Activated CD4-positive, alpha-beta T cell treated with anti-CD3 and anti-CD28 coated beads, Interleukin-2, Interleukin-4, amounts not matched to agents 100 ng/mL and 50 ng/mL, durations not matched to agents 16 hours and 8 hours (primary cell): ENCODE data around the gene PREB.
"Not testable (repeated sequence)": the region's sequence is repeated elsewhere in the genome, so short reads cannot be mapped to it uniquely, and the experiment has no call there.

Experiments
- DNase-seq: peaks from one replicate; pipeline ENCODE4 v3.0.0-alpha.2; 2020; ENCODE audit warnings: low spot score

PREB gene

GRCh38 chr2:27127883-27128667 lies 6.4 kb downstream of the PREB start:
- no peak for DNase-seq

DNA sequence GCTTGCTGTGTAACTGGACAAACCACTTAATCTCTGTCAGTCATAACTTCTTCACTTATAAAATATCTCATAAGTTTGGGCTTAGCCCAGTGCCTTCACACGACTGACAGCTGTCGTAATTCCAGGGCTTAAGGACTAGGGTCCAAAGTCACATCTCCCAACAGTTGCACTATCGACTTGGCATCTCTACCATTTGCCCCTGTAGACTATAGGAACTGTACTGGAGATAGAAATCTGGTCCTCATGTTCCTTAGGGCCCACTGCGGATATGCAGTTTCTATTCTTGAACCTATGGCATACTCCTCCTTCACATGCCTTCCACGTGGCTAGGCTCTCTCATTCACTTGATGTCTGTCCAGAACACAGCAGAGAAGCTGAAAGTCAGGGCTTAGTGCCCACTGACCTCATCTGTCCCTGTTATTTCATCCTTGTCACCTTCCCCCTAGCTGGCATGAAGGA lies 8.2 kb downstream of the PREB start:
- no peak for DNase-seq

DNA sequence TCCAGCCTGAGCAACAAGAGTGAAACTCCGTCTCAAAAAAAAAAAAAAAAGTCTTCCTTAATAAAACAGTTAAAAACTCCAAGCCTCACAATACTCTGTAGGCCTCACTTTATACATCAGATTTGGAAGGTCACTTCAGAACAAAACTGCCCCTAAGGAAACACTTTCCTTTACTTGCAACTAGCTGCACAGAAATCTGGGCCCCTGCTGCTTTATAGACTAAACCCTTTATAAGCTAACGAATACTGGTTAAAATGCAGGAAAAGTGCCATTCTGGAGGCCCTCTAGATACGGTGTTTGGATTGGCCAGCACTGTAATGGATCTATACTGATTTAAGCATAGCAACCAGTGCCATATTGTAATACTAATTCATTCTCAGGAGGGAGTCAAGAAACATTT lies 9.3 kb downstream of the PREB start:
- no peak for DNase-seq

DNA sequence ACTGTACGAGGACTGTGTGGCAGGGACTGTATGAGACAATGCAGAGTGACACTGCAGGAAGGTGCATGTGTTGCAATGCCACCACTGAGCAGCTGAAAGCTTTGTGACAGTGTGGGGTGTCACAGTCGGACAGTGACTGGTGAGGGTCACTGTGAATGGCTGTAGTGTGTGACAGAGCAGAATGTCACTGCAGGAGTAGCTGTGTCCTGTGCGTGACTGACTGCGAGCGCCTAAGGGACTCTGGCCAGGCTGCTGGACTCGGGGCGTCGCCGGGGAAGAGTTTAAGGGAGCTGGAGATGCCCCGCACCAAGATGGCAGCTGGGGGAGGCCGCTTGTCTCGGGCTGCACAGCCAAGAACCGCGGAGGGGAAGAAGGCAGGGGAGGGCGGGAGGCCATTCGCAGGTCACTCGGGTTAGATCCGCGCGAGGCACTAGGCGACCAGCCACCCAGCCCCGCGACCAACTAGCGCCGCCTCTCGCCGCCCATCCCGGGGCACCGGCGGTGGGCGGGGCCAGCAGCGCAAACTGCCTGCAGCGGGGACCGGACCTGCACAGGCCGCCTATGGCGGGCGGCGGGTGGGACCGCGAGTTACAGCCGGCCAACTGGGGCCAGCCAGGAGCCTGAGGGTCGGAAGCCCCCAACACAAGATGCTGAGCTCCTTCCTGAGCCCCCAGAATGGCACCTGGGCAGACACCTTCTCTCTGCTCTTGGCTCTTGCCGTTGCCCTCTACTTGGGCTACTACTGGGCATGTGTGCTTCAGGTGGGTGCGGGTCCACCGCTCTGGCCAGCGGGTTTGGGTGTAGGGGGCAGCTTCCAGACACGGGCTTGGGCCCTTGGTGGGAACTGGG lies 10.9 kb downstream of the PREB start, which contains the start of gene ABHD1:
ABHD1 (plus strand) TSS at position 514 of the 849 bp plus-strand sequence; CDS start at position 648, 134 bp downstream.
- peak; percentile 28 for DNase-seq

DNA sequence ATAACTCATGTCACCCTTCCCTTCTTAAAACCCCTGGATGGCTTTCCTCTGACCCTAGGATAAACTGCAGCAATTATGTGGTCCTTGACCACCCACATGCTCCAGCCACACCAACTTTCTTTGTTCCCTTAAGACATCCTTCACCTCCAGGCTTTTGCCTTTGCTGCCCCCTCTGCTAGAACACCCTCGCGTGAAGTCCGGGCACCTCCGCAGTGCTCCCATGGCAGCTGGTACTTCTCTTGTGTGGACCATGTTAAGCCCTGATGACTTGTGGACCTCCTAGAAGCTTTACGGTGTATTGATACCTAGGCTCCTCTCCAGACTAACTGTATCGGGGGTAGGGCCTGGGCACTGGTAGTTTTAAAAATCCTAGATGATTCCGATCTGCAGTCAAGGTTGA lies 11.6 kb downstream of the PREB start:
- no peak for DNase-seq

- DNase-seq, result no peak
Measured at GRCh38 chr2:27121906-27122305, 12.5 kb downstream of the PREB start.

DNA sequence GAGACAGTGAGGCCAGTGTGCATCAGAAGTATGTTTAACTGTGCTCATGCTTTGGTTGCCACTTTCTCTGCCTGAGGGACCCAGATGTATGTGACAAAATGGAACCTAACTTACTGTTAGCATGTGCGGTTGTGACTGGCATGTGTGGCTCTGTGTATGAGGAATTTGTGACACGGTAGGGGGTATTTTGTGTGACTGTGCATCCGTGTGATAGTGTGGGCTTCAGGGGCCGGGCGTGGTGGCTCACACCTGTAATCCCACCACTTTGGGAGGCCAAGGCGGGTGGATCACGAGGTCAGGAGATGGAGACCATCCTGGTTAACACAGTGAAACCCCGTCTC lies 15.1 kb downstream of the PREB start:
- DNase-seq, result not testable (repeated sequence)

GRCh38 chr2:27118525-27119329 lies 15.7 kb downstream of the PREB start, which contains the start of gene CGREF1:
Gene CGREF1, minus strand, starts transcription at chr2:27119128. Its CDS starts 14,762 bp downstream, at chr2:27104366.
- DNase-seq, result no peak

GRCh38 chr2:27117995-27118524 lies 16.4 kb downstream of the PREB start:
- no peak for DNase-seq

GRCh38 chr2:27115519-27115918 lies 18.9 kb downstream of the PREB start:
- DNase-seq, result no peak

GRCh38 chr2:27111392-27112078 lies 22.9 kb downstream of the PREB start:
- DNase-seq, result not testable (repeated sequence)

GRCh38 chr2:27110603-27111352 lies 23.7 kb downstream of the PREB start:
- DNase-seq, result not testable (repeated sequence)

GRCh38 chr2:27109083-27109482 lies 25.4 kb downstream of the PREB start:
- DNase-seq, result no peak

- DNase-seq, result no peak
Measured at GRCh38 chr2:27108221-27108620, 26.2 kb downstream of the PREB start.

DNA sequence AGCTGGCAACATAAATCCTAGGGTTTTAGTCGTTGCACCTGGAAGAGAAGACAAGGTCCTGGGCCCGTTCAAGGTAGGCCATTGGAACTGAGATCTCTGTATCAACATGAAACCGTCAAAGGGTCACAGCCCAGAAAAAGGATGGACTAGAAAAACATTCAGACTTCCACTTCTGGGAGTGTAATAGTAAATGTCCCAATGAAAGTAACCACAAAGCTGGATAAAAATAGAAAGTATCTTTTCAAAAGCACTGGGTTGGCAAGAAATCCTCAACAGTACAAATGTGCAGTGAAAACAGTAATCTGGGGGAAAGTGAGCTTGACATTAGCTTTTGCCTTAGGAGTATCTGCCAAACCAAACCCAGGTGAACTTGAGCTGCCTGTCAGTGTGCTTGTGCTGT lies 28.5 kb downstream of the PREB start:
- DNase-seq, result no peak

GRCh38 chr2:27102329-27102728 lies 32.1 kb downstream of the PREB start:
- DNase-seq, result no peak

- no peak for DNase-seq
Measured at GRCh38 chr2:27100036-27100435, 34.4 kb downstream of the PREB start.

- no peak for DNase-seq
Measured at GRCh38 chr2:27099334-27099955, 35.0 kb downstream of the PREB start.

GRCh38 chr2:27097341-27097740 lies 37.1 kb downstream of the PREB start:
- DNase-seq, result no peak

DNA sequence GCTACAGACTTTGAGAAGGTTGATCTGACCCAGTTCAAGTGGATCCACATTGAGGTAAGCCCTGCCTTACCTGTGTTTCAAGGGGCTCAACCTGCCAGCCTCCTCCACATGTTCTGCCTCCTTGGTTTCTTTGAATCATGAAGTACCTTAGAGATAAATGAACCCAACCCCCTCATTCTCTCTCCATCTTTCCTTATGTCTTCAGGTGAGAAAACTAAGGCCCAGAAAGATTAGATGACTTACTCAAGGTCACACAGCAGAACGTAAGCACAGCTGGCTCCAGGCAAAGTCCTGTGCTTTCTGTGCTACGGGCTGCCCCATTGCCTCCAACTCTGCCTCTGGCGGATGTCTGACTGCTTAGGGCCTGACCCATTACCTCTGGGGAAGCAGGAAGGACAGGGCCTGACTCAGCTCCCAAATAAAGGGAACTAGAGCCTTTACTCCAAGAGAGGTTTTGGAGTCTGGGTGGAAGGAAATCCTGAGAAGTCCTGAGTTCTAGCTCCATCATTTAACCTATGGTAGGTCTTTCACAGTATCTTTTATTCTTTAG lies 37.6 kb downstream of the PREB start:
- no peak for DNase-seq
